ENCODE data around the gene HEPH.

DNA sequence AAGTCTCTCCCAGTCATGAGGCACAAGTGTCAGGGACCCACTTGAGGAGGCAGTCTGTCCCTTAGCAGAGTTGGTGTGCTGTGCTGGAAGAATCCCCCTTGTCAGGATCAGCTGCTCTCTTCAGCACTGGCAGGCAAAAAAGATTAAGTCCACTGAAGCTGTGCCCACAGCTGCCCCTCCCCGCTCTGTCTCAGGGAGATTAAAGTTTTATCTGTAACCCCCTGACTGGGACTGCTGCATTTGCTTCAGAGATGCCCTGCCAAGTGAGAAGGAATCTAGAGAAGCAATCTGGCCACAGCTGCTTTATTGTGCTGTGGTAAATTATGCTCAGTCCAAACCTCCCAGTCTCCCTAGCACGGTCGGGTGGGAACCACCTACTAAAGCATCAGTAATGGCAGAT is 37.4 kb upstream of the HEPH start:
- TF ChIP-seq CTCF (IDR thresholded peaks at IDR 0.05; ENCODE audit: low read depth, low read length) (no peak), POLR2A (IDR thresholded peaks at IDR 0.05; ENCODE audit: extremely low read depth, insufficient read length) (no peak), MYC (IDR thresholded peaks at IDR 0.05; ENCODE audit: low read depth, low read length) (no peak)

All from NB4 (cell line).